Measurements from ENCODE around the gene USO1.
"Not testable (repeated sequence)": the region's sequence is repeated elsewhere in the genome, so short reads cannot be mapped to it uniquely, and the experiment has no call there.

Gene USO1

GRCh38 chr4:75724066-75724866, at the start of gene USO1:
Gene USO1, plus strand, starts transcription at chr4:75724577. Its CDS starts 243 bp downstream, at chr4:75724820.
- peak; percentile 99 for DNase-seq (ENCODE audit: low read depth in 2 of 2)

- DNase-seq (ENCODE audit: low read depth in 2 of 2): no peak
Observed at GRCh38 chr4:75675004-75675531, 49.3 kb upstream of the USO1 start.

- DNase-seq (ENCODE audit: low read depth in 2 of 2): no peak
Observed at GRCh38 chr4:75678473-75678872, 45.9 kb upstream of the USO1 start.

- DNase-seq (ENCODE audit: low read depth in 2 of 2): no peak
Observed at GRCh38 chr4:75678965-75679364, 45.4 kb upstream of the USO1 start.

- no peak for DNase-seq (ENCODE audit: low read depth in 2 of 2)
Observed at GRCh38 chr4:75679876-75680575, 44.4 kb upstream of the USO1 start.

- DNase-seq (ENCODE audit: low read depth in 2 of 2): no peak
Observed at GRCh38 chr4:75683482-75684155, 40.8 kb upstream of the USO1 start.

GRCh38 chr4:75685546-75686189, 38.7 kb upstream of the USO1 start:
- no peak for DNase-seq (ENCODE audit: low read depth in 2 of 2)

GRCh38 chr4:75686346-75686745, 38.0 kb upstream of the USO1 start:
- DNase-seq (ENCODE audit: low read depth in 2 of 2): no peak

GRCh38 chr4:75687125-75687524, 37.3 kb upstream of the USO1 start:
- DNase-seq (ENCODE audit: low read depth in 2 of 2): not testable (repeated sequence)

- not testable (repeated sequence) for DNase-seq (ENCODE audit: low read depth in 2 of 2)
Observed at GRCh38 chr4:75692066-75692465, 32.3 kb upstream of the USO1 start.

- DNase-seq (ENCODE audit: low read depth in 2 of 2): no peak
Observed at GRCh38 chr4:75696071-75696470, 28.3 kb upstream of the USO1 start.

GRCh38 chr4:75696581-75696980, 27.8 kb upstream of the USO1 start:
- DNase-seq (ENCODE audit: low read depth in 2 of 2): no peak

- no peak for DNase-seq (ENCODE audit: low read depth in 2 of 2)
Observed at GRCh38 chr4:75698162-75698962, 26.0 kb upstream of the USO1 start.

- no peak for DNase-seq (ENCODE audit: low read depth in 2 of 2)
Observed at GRCh38 chr4:75698963-75699228, 25.5 kb upstream of the USO1 start.

GRCh38 chr4:75699299-75699698, 25.1 kb upstream of the USO1 start:
- DNase-seq (ENCODE audit: low read depth in 2 of 2): no peak

- DNase-seq (ENCODE audit: low read depth in 2 of 2): no peak
Observed at GRCh38 chr4:75702919-75703411, 21.4 kb upstream of the USO1 start.

- no peak for DNase-seq (ENCODE audit: low read depth in 2 of 2)
Observed at GRCh38 chr4:75705198-75705977, 19.0 kb upstream of the USO1 start.

GRCh38 chr4:75708218-75708691, 16.1 kb upstream of the USO1 start:
- peak in 1 of 2 donors; percentile 17 for DNase-seq (ENCODE audit: low read depth in 2 of 2)

- no peak for DNase-seq (ENCODE audit: low read depth in 2 of 2)
Observed at GRCh38 chr4:75710246-75710645, 14.1 kb upstream of the USO1 start.

- no peak for DNase-seq (ENCODE audit: low read depth in 2 of 2)
Observed at GRCh38 chr4:75714011-75714410, 10.4 kb upstream of the USO1 start.
